Measurements from ENCODE around the gene ST8SIA4.

ST8SIA4 gene

DNA sequence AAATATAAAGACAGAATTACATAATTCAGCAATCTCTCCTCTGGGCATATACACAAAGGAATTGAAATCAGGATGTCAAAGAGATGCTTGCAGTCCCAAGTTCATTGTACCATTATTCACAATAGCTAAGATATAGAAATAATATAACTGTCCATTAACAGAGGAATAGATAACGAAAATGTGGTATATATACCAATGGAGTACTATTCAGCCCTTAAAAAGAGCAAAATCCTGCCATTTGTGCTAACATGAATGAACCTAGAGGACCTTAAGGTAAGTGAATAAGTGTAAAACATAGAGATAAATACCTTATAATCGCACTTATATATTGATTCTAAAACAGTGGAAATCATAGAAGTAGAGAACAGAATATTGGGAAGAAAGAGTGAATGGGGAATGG is 7.0 kb downstream of the ST8SIA4 start:
- no peak for DNase-seq (ENCODE audit: low read depth)
- TF ChIP-seq, protein P1, sequence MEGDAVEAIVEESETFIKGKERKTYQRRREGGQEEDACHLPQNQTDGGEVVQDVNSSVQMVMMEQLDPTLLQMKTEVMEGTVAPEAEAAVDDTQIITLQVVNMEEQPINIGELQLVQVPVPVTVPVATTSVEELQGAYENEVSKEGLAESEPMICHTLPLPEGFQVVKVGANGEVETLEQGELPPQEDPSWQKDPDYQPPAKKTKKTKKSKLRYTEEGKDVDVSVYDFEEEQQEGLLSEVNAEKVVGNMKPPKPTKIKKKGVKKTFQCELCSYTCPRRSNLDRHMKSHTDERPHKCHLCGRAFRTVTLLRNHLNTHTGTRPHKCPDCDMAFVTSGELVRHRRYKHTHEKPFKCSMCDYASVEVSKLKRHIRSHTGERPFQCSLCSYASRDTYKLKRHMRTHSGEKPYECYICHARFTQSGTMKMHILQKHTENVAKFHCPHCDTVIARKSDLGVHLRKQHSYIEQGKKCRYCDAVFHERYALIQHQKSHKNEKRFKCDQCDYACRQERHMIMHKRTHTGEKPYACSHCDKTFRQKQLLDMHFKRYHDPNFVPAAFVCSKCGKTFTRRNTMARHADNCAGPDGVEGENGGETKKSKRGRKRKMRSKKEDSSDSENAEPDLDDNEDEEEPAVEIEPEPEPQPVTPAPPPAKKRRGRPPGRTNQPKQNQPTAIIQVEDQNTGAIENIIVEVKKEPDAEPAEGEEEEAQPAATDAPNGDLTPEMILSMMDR (IDR thresholded peaks at IDR 0.05; ENCODE audit: insufficient read depth, low read depth, low read length, missing control alignments): no peak
- no peak overlapping the region for H3K4me3 ChIP-seq (ENCODE audit: low read length)

- no peak overlapping the region for H3K4me3 ChIP-seq (ENCODE audit: low read length)
- DNase-seq (ENCODE audit: low read depth): peak; percentile 36
- TF ChIP-seq, protein P1 (IDR thresholded peaks at IDR 0.05; ENCODE audit: insufficient read depth, low read depth, low read length, missing control alignments): no peak
Measured at GRCh38 chr5:100890461-100891008, 12.5 kb downstream of the ST8SIA4 start.

- no peak overlapping the region for H3K4me3 ChIP-seq (ENCODE audit: low read length)
- TF ChIP-seq, protein P1 (IDR thresholded peaks at IDR 0.05; ENCODE audit: insufficient read depth, low read depth, low read length, missing control alignments): no peak
- DNase-seq (ENCODE audit: low read depth): no peak
Measured at GRCh38 chr5:100889896-100890295, 13.2 kb downstream of the ST8SIA4 start.

- no peak for DNase-seq (ENCODE audit: low read depth)
- TF ChIP-seq, protein P1 (IDR thresholded peaks at IDR 0.05; ENCODE audit: insufficient read depth, low read depth, low read length, missing control alignments): no peak
- no peak overlapping the region for H3K4me3 ChIP-seq (ENCODE audit: low read length)
Measured at GRCh38 chr5:100889165-100889743, 13.8 kb downstream of the ST8SIA4 start.

- TF ChIP-seq, protein P1 (IDR thresholded peaks at IDR 0.05; ENCODE audit: insufficient read depth, low read depth, low read length, missing control alignments): no peak
- peak; percentile 66 for DNase-seq (ENCODE audit: low read depth)
- no peak overlapping the region for H3K4me3 ChIP-seq (ENCODE audit: low read length)
Measured at GRCh38 chr5:100877274-100877673, 25.8 kb downstream of the ST8SIA4 start.

GRCh38 chr5:100872408-100873190 is 30.5 kb downstream of the ST8SIA4 start:
- DNase-seq (ENCODE audit: low read depth): peak; percentile 23
- TF ChIP-seq, protein P1 (IDR thresholded peaks at IDR 0.05; ENCODE audit: insufficient read depth, low read depth, low read length, missing control alignments): no peak

More at GRCh38 chr5:100872408-100873190, 30.5 kb downstream of the ST8SIA4 start:
- H3K4me3 ChIP-seq (ENCODE audit: low read length): no peak overlapping the region
